Memory B cell (primary cell): ENCODE measurements around the gene ZBTB44.
"Not testable (repeated sequence)": the region's sequence is repeated elsewhere in the genome, so short reads cannot be mapped to it uniquely, and the experiment has no call there.

ENCODE experiments used
- ATAC-seq: fragments of 150-1000 bp; cut with Tn5 transposase; 2 replicates; pipeline ENCODE4 v1.10.0; 2021; ENCODE audit warnings: low read depth, mild to moderate bottlenecking, moderate library complexity
- DNase-seq, 2 donors: peaks; one replicate each; pipeline ENCODE4 v3.0.0; 2022; ENCODE audit warnings: low spot score in 2 of 2
- H3K27ac Mint-ChIP-seq: one replicate; pipeline ENCODE4 v1.8.0; 2022; ENCODE audit warnings: mild to moderate bottlenecking, moderate library complexity, mixed read lengths
- H3K27me3 Mint-ChIP-seq: one replicate; pipeline ENCODE4 v1.8.0; 2022; ENCODE audit warnings: mixed read lengths
- H3K36me3 Mint-ChIP-seq: one replicate; pipeline ENCODE4 v1.8.0; 2022; ENCODE audit warnings: mild to moderate bottlenecking, mixed read lengths
- H3K4me1 Mint-ChIP-seq: one replicate; pipeline ENCODE4 v1.8.0; 2022; ENCODE audit warnings: mixed read lengths
- H3K4me3 Mint-ChIP-seq: one replicate; pipeline ENCODE4 v1.8.0; 2022; ENCODE audit warnings: mild to moderate bottlenecking, moderate library complexity, mixed read lengths
- H3K9me3 Mint-ChIP-seq: one replicate; pipeline ENCODE4 v1.8.0; 2022; ENCODE audit warnings: mixed read lengths

ZBTB44 gene

GRCh38 chr11:130299978-130300377, 14.7 kb downstream of the ZBTB44 start:
- DNase-seq (no peak), ATAC-seq (no peak)
- Mint-ChIP-seq H3K27ac (peak overlapping the region; percentile 17), H3K27me3 (no peaks in the 10 kb centered on the region), H3K4me3 (no peak overlapping the region), H3K9me3 (peaks cover 1% of the 10 kb centered on the region), H3K36me3 (peaks cover 33% of the 10 kb centered on the region), H3K4me1 (peaks cover 34% of the 10 kb centered on the region)

GRCh38 chr11:130295657-130296056, 19.1 kb downstream of the ZBTB44 start:
- H3K36me3 Mint-ChIP-seq, result peaks cover 23% of the 10 kb centered on the region
- H3K4me1 Mint-ChIP-seq, result peaks cover 27% of the 10 kb centered on the region
- DNase-seq (no peak), ATAC-seq (no peak)
- no peaks in the 10 kb centered on the region for H3K27me3 Mint-ChIP-seq
- H3K27ac Mint-ChIP-seq, result no peak overlapping the region
- H3K9me3 Mint-ChIP-seq, result no peaks in the 10 kb centered on the region
- no peak overlapping the region for H3K4me3 Mint-ChIP-seq

GRCh38 chr11:130282111-130282510, 32.6 kb downstream of the ZBTB44 start:
- Mint-ChIP-seq H3K27me3 (no peaks in the 10 kb centered on the region), H3K4me1 (peaks cover 14% of the 10 kb centered on the region), H3K4me3 (no peak overlapping the region), H3K36me3 (peaks cover 31% of the 10 kb centered on the region), H3K27ac (peak overlapping the region; percentile 26), H3K9me3 (peaks cover 11% of the 10 kb centered on the region)
- ATAC-seq, result no peak
- no peak for DNase-seq

GRCh38 chr11:130281341-130281740, 33.4 kb downstream of the ZBTB44 start:
- Mint-ChIP-seq H3K4me1 (peaks cover 10% of the 10 kb centered on the region), H3K9me3 (peaks cover 13% of the 10 kb centered on the region), H3K36me3 (peaks cover 30% of the 10 kb centered on the region)
- H3K27ac Mint-ChIP-seq, H3K27me3 Mint-ChIP-seq, DNase-seq, ATAC-seq, H3K4me3 Mint-ChIP-seq: not testable (repeated sequence)

- Mint-ChIP-seq H3K4me1 (peaks cover 6% of the 10 kb centered on the region), H3K27ac (peak overlapping the region; percentile 35), H3K27me3 (no peaks in the 10 kb centered on the region), H3K4me3 (no peak overlapping the region), H3K9me3 (peaks cover 13% of the 10 kb centered on the region), H3K36me3 (peaks cover 26% of the 10 kb centered on the region)
- DNase-seq, result no peak
- no peak for ATAC-seq
Observed at GRCh38 chr11:130279989-130280388, 34.7 kb downstream of the ZBTB44 start.

- ATAC-seq, result no peak
- Mint-ChIP-seq H3K27ac (no peak overlapping the region), H3K4me1 (peaks cover 6% of the 10 kb centered on the region), H3K4me3 (no peak overlapping the region), H3K27me3 (no peaks in the 10 kb centered on the region), H3K9me3 (peaks cover 13% of the 10 kb centered on the region), H3K36me3 (peaks cover 26% of the 10 kb centered on the region)
- DNase-seq, result no peak
Observed at GRCh38 chr11:130278745-130279144, 36.0 kb downstream of the ZBTB44 start.

GRCh38 chr11:130278151-130278550, 36.6 kb downstream of the ZBTB44 start:
- ATAC-seq (no peak), DNase-seq (no peak)
- peaks cover 13% of the 10 kb centered on the region for H3K9me3 Mint-ChIP-seq
- H3K36me3 Mint-ChIP-seq, result peaks cover 26% of the 10 kb centered on the region
- no peak overlapping the region for H3K4me3 Mint-ChIP-seq
- no peak overlapping the region for H3K27ac Mint-ChIP-seq
- H3K4me1 Mint-ChIP-seq, result peaks cover 6% of the 10 kb centered on the region
- H3K27me3 Mint-ChIP-seq, result no peaks in the 10 kb centered on the region

- peaks cover 12% of the 10 kb centered on the region for H3K4me1 Mint-ChIP-seq
- H3K27ac Mint-ChIP-seq, result no peak overlapping the region
- no peak overlapping the region for H3K4me3 Mint-ChIP-seq
- ATAC-seq (no peak), DNase-seq (no peak)
- peaks cover 6% of the 10 kb centered on the region for H3K36me3 Mint-ChIP-seq
- H3K27me3 Mint-ChIP-seq, result no peaks in the 10 kb centered on the region
- H3K9me3 Mint-ChIP-seq, result peaks cover 4% of the 10 kb centered on the region
Observed at GRCh38 chr11:130272336-130272735, 42.4 kb downstream of the ZBTB44 start.

GRCh38 chr11:130269326-130269943, 45.3 kb downstream of the ZBTB44 start:
- Mint-ChIP-seq H3K36me3 (peaks cover 15% of the 10 kb centered on the region), H3K27ac (no peak overlapping the region), H3K4me3 (no peak overlapping the region), H3K9me3 (no peaks in the 10 kb centered on the region), H3K27me3 (no peaks in the 10 kb centered on the region), H3K4me1 (peaks cover 15% of the 10 kb centered on the region)
- ATAC-seq (peak; percentile 100), DNase-seq (peak in 1 of 2 donors; percentile 13)

GRCh38 chr11:130263351-130263750, 51.4 kb downstream of the ZBTB44 start:
- H3K9me3 Mint-ChIP-seq, result peaks cover 3% of the 10 kb centered on the region
- DNase-seq (no peak), ATAC-seq (no peak)
- peak overlapping the region; percentile 14 for H3K27ac Mint-ChIP-seq
- no peaks in the 10 kb centered on the region for H3K27me3 Mint-ChIP-seq
- H3K4me1 Mint-ChIP-seq, result peaks cover 27% of the 10 kb centered on the region
- H3K4me3 Mint-ChIP-seq, result no peak overlapping the region
- peaks cover 33% of the 10 kb centered on the region for H3K36me3 Mint-ChIP-seq

- Mint-ChIP-seq H3K4me3 (no peak overlapping the region), H3K9me3 (peaks cover 3% of the 10 kb centered on the region), H3K36me3 (peaks cover 37% of the 10 kb centered on the region), H3K4me1 (peaks cover 31% of the 10 kb centered on the region), H3K27me3 (no peaks in the 10 kb centered on the region), H3K27ac (peak overlapping the region; percentile 31)
- ATAC-seq (no peak), DNase-seq (no peak)
Observed at GRCh38 chr11:130262424-130262823, 52.3 kb downstream of the ZBTB44 start.

GRCh38 chr11:130261571-130261970, 53.1 kb downstream of the ZBTB44 start:
- peaks cover 39% of the 10 kb centered on the region for H3K4me1 Mint-ChIP-seq

GRCh38 chr11:130260742-130261141, 54.0 kb downstream of the ZBTB44 start:
- H3K36me3 Mint-ChIP-seq, result peaks cover 34% of the 10 kb centered on the region
- no peak for ATAC-seq
- H3K4me1 Mint-ChIP-seq, result peaks cover 43% of the 10 kb centered on the region
- no peaks in the 10 kb centered on the region for H3K27me3 Mint-ChIP-seq
- peak overlapping the region; percentile 36 for H3K27ac Mint-ChIP-seq
- peaks cover 5% of the 10 kb centered on the region for H3K9me3 Mint-ChIP-seq
- DNase-seq, result no peak
- H3K4me3 Mint-ChIP-seq, result no peak overlapping the region

More at GRCh38 chr11:130261571-130261970, 53.1 kb downstream of the ZBTB44 start:
- DNase-seq, result no peak
- Mint-ChIP-seq H3K4me3 (no peak overlapping the region), H3K36me3 (peaks cover 41% of the 10 kb centered on the region), H3K27me3 (no peaks in the 10 kb centered on the region), H3K27ac (no peak overlapping the region), H3K9me3 (peaks cover 5% of the 10 kb centered on the region)
- ATAC-seq, result no peak

GRCh38 chr11:130260080-130260627, 54.6 kb downstream of the ZBTB44 start:
- Mint-ChIP-seq H3K4me3 (no peak overlapping the region), H3K4me1 (peaks cover 44% of the 10 kb centered on the region), H3K36me3 (peaks cover 29% of the 10 kb centered on the region), H3K27ac (peak overlapping the region; percentile 36), H3K9me3 (peaks cover 5% of the 10 kb centered on the region), H3K27me3 (no peaks in the 10 kb centered on the region)
- ATAC-seq (no peak), DNase-seq (no peak)

GRCh38 chr11:130251763-130252162, 63.0 kb downstream of the ZBTB44 start:
- H3K27ac Mint-ChIP-seq, H3K27me3 Mint-ChIP-seq, DNase-seq, ATAC-seq, H3K9me3 Mint-ChIP-seq, H3K4me3 Mint-ChIP-seq: not testable (repeated sequence)
- Mint-ChIP-seq H3K36me3 (peaks cover 24% of the 10 kb centered on the region), H3K4me1 (peaks cover 32% of the 10 kb centered on the region)
